Measurements from ENCODE around the gene EXOC3L4. TPM values are rescaled to one million over a fixed set of nuclear protein-coding genes. Genes with fewer than 3 reads are reported as not detected.
"Not testable (repeated sequence)": the region's sequence is repeated elsewhere in the genome, so short reads cannot be mapped to it uniquely, and the experiment has no call there.

Gene EXOC3L4
- not detected for polyA plus RNA-seq (2013, experiment 1 of 2)
- polyA plus RNA-seq (2013, experiment 2 of 2): 0.05 TPM

DNA sequence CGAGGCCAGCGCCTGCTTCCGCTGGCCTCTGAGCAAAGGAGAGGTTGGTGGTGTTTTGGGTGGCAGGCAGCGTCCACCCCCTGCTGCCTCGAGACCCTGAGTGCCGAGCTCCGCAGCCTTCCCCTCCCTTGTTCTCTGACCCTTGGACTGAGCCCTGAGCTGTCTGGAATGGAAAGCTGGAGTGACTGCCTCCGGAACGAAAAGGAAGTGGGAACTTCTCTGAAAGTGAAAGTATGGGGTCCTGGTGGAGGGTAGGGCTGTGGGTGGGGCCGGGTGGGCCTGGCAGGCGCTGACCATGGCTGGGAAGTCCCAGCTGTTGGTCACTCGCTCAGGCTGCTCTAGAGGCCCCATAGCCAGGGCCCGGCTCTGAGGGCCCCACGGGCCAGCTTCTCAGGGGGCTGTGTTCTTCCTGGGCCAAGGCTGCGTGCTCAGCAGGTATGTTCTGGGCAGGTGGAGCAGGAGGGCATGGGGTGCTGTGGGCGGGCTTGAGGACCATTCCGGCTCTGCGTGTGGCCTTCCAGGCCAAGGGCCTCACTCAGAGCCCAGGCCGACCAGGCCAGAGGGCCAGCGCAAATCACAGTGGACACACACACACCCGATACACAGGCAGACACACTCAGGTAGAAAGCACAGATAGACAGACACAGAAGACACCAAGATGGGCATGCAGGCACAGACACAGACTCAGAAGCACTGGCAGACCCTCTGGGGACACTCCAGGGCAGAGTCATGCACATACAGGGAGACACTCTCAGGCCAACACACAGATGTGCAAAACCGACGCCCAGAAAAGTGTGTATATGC lies at the start of gene EXOC3L4:
EXOC3L4 (plus strand) TSS at position 320 of the 804 bp plus-strand sequence. CDS start 5,495 bp downstream, outside the sequence.
- Histone ChIP-seq H4K91ac (ENCODE audit: low read length) (peak within 1 kb of the TSS; percentile 65), H3K18ac (ENCODE audit: low read depth in 1 of 2, low read length in 2 of 2) (peak within 1 kb of the TSS in 1 of 2 experiments; percentile 16), H3K27me3 (ENCODE audit: control insufficient read depth in 1 of 2, insufficient read depth in 1 of 2, low read length in 2 of 2) (peaks cover 3 to 17% of the 10 kb centered on the region in 2 experiments), H3K4me1 (ENCODE audit: control insufficient read depth, insufficient read depth, low read depth, low read length) (peaks cover 18% of the 10 kb centered on the region), H2AFZ (ENCODE audit: low read depth, low read length) (no peak within 1 kb of the TSS), H3K9me3 (ENCODE audit: control insufficient read depth, low read length) (no peaks in the 10 kb centered on the region), H4K8ac (ENCODE audit: low read length) (peak within 1 kb of the TSS; percentile 71), H3K4me2 (ENCODE audit: low read length, poor library complexity, severe bottlenecking) (no peak within 1 kb of the TSS), H3K27ac (ENCODE audit: low read length, poor library complexity, severe bottlenecking) (no peak within 1 kb of the TSS), H3K4me3 (ENCODE audit: insufficient read depth in 1 of 2, low read depth in 1 of 2, low read length in 2 of 2) (peak within 1 kb of the TSS in 1 of 2 experiments; percentile 39), H2AK5ac (ENCODE audit: low read length, severe bottlenecking) (no peak within 1 kb of the TSS), H2BK5ac (ENCODE audit: low read depth, low read length, poor library complexity, severe bottlenecking) (no peak within 1 kb of the TSS), H3K9ac (ENCODE audit: low read length) (peak within 1 kb of the TSS; percentile 59), H3K4ac (ENCODE audit: low read depth in 1 of 2, low read length in 2 of 2) (peak within 1 kb of the TSS in 1 of 2 experiments; percentile 13), H3K36me3 (ENCODE audit: control insufficient read depth in 1 of 2, insufficient read depth in 2 of 2, low read depth in 1 of 2, low read length in 2 of 2) (no peaks in the 10 kb centered on the region), H2BK12ac (ENCODE audit: low read length in 2 of 2) (peak within 1 kb of the TSS in 1 of 2 experiments; percentile 46), H3K14ac (ENCODE audit: low read length in 2 of 2) (peak within 1 kb of the TSS in 1 of 2 experiments; percentile 12), H2BK120ac (ENCODE audit: low read depth, low read length) (no peak within 1 kb of the TSS), H2BK15ac (ENCODE audit: low read depth, poor library complexity, severe bottlenecking) (peak within 1 kb of the TSS; percentile 12), H3K23ac (ENCODE audit: low read length in 2 of 2) (no peak within 1 kb of the TSS), H3K79me1 (replicated peaks; ENCODE audit: low read length, poor library complexity, severe bottlenecking) (no peaks in the 10 kb centered on the region)
- peak; percentile 39 for DNase-seq
- 83% methylated on average over 23 of the region's 23 CpGs for WGBS

DNA sequence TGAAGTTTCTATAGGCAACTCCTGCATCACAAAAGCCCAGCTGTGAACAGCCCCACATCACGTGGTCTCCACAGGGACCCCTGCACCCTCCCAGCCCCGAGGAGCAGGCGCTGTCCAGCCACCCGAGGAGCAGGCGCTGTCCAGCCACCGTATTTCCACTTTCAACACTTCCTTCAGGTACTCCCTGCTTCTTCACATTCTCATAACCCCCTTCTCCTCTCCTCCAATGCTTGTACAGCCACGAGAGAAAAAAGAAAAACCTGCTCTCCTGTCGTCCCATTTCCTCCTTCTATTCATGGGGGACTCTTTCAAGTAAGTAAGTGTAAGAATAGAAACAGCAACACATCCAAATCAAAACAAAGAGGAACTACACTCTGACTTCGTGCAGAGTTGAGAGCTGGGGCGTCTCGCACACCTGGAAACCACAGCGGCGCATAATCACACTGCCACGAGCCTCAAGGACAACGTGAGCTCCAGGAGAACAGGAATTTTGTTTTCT lies 49.1 kb upstream of the EXOC3L4 start:
- Histone ChIP-seq H2BK15ac (ENCODE audit: low read depth, poor library complexity, severe bottlenecking) (no peak overlapping the region), H4K91ac (ENCODE audit: low read length) (no peak overlapping the region), H3K9me3 (ENCODE audit: control insufficient read depth, low read length) (no peaks in the 10 kb centered on the region), H2AFZ (ENCODE audit: low read depth, low read length) (no peak overlapping the region), H3K36me3 (ENCODE audit: control insufficient read depth in 1 of 2, insufficient read depth in 2 of 2, low read depth in 1 of 2, low read length in 2 of 2) (peaks cover 11 to 26% of the 10 kb centered on the region in 2 experiments), H3K18ac (ENCODE audit: low read depth in 1 of 2, low read length in 2 of 2) (no peak overlapping the region), H3K27ac (ENCODE audit: low read length, poor library complexity, severe bottlenecking) (no peak overlapping the region), H2AK5ac (ENCODE audit: low read length, severe bottlenecking) (no peak overlapping the region), H3K27me3 (ENCODE audit: control insufficient read depth in 1 of 2, insufficient read depth in 1 of 2, low read length in 2 of 2) (no peaks in the 10 kb centered on the region), H4K8ac (ENCODE audit: low read length) (no peak overlapping the region), H3K4me2 (ENCODE audit: low read length, poor library complexity, severe bottlenecking) (no peak overlapping the region), H3K9ac (ENCODE audit: low read length) (no peak overlapping the region), H3K14ac (ENCODE audit: low read length in 2 of 2) (no peak overlapping the region), H3K79me1 (replicated peaks; ENCODE audit: low read length, poor library complexity, severe bottlenecking) (peaks cover 2% of the 10 kb centered on the region), H2BK5ac (ENCODE audit: low read depth, low read length, poor library complexity, severe bottlenecking) (no peak overlapping the region), H3K4ac (ENCODE audit: low read depth in 1 of 2, low read length in 2 of 2) (no peak overlapping the region), H3K23ac (ENCODE audit: low read length in 2 of 2) (no peak overlapping the region), H2BK12ac (ENCODE audit: low read length in 2 of 2) (peak overlapping the region in 1 of 2 experiments; percentile 55), H3K4me3 (ENCODE audit: insufficient read depth in 1 of 2, low read depth in 1 of 2, low read length in 2 of 2) (no peak overlapping the region), H2BK120ac (ENCODE audit: low read depth, low read length) (no peak overlapping the region), H3K4me1 (ENCODE audit: control insufficient read depth, insufficient read depth, low read depth, low read length) (peaks cover 4% of the 10 kb centered on the region)
- 88% methylated on average over 14 of the region's 15 CpGs for WGBS
- DNase-seq: no peak

DNA sequence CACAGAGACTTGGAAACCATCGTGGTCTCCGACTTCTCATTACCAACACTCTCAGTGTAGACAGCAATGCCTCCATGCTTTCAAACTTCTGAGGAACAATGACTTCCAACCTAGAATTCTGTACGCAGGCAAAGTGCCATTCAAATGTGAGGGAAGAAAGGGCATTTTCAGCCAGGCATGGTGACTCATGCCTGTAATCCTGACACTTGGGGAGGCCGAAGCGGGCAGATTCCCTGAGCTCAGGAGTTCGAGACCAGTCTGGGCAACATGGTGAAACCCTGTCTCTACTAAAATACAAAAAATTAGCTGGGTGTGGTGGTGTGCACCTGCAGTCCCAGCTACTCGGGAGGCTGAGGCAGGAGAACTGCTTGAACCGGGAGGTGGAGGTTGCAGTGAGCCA lies 47.1 kb upstream of the EXOC3L4 start:
- H2BK120ac ChIP-seq (ENCODE audit: low read depth, low read length); H4K91ac ChIP-seq (ENCODE audit: low read length): not testable (repeated sequence)
- 98% methylated on average over 5 of the region's 8 CpGs for WGBS

DNA sequence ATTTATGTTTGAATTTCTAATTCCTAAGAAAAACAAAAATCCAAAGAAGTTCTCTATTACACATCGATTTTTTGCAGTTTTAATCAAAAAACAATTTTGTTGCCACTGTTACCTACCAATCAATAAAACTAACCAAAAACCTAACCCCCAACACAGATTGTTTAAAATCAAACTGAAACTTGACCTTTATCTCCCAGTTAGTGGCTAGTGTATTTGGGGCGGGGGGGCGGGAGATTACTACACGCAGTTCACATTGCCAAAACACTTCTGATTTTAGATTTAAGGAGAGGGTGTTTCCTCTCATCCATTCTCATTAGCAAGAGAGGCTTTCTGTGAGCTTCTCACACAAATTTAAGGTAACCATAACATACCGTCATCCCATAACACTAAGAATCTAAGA lies 43.6 kb upstream of the EXOC3L4 start:
- Histone ChIP-seq H2AFZ (ENCODE audit: low read depth, low read length) (no peak overlapping the region), H3K27ac (ENCODE audit: low read length, poor library complexity, severe bottlenecking) (no peak overlapping the region)

More for the DNA sequence above, 47.1 kb upstream of the EXOC3L4 start:
- H2AK5ac ChIP-seq (ENCODE audit: low read length, severe bottlenecking); H3K4me3 ChIP-seq (ENCODE audit: insufficient read depth in 1 of 2, low read depth in 1 of 2, low read length in 2 of 2); H3K4me2 ChIP-seq (ENCODE audit: low read length, poor library complexity, severe bottlenecking); H3K4ac ChIP-seq (ENCODE audit: low read depth in 1 of 2, low read length in 2 of 2); H4K8ac ChIP-seq (ENCODE audit: low read length); DNase-seq; H3K27me3 ChIP-seq (ENCODE audit: control insufficient read depth in 1 of 2, insufficient read depth in 1 of 2, low read length in 2 of 2); H3K18ac ChIP-seq (ENCODE audit: low read depth in 1 of 2, low read length in 2 of 2); H2AFZ ChIP-seq (ENCODE audit: low read depth, low read length); H2BK15ac ChIP-seq (ENCODE audit: low read depth, poor library complexity, severe bottlenecking); H2BK12ac ChIP-seq (ENCODE audit: low read length in 2 of 2); H3K9ac ChIP-seq (ENCODE audit: low read length); H3K4me1 ChIP-seq (ENCODE audit: control insufficient read depth, insufficient read depth, low read depth, low read length); H3K27ac ChIP-seq (ENCODE audit: low read length, poor library complexity, severe bottlenecking); H3K14ac ChIP-seq (ENCODE audit: low read length in 2 of 2); H3K79me1 ChIP-seq (replicated peaks; ENCODE audit: low read length, poor library complexity, severe bottlenecking); H3K9me3 ChIP-seq (ENCODE audit: control insufficient read depth, low read length); H2BK5ac ChIP-seq (ENCODE audit: low read depth, low read length, poor library complexity, severe bottlenecking); H3K23ac ChIP-seq (ENCODE audit: low read length in 2 of 2): not testable (repeated sequence)
- peaks cover 6 to 11% of the 10 kb centered on the region in 2 experiments for H3K36me3 ChIP-seq (ENCODE audit: control insufficient read depth in 1 of 2, insufficient read depth in 2 of 2, low read depth in 1 of 2, low read length in 2 of 2)

More for the DNA sequence above, 43.6 kb upstream of the EXOC3L4 start:
- Histone ChIP-seq H3K14ac (ENCODE audit: low read length in 2 of 2) (no peak overlapping the region), H3K23ac (ENCODE audit: low read length in 2 of 2) (no peak overlapping the region), H2BK12ac (ENCODE audit: low read length in 2 of 2) (no peak overlapping the region), H3K4me2 (ENCODE audit: low read length, poor library complexity, severe bottlenecking) (no peak overlapping the region), H3K9me3 (ENCODE audit: control insufficient read depth, low read length) (no peaks in the 10 kb centered on the region), H4K91ac (ENCODE audit: low read length) (no peak overlapping the region), H2BK5ac (ENCODE audit: low read depth, low read length, poor library complexity, severe bottlenecking) (no peak overlapping the region), H3K4me1 (ENCODE audit: control insufficient read depth, insufficient read depth, low read depth, low read length) (peaks cover 10% of the 10 kb centered on the region), H2AK5ac (ENCODE audit: low read length, severe bottlenecking) (no peak overlapping the region), H3K79me1 (replicated peaks; ENCODE audit: low read length, poor library complexity, severe bottlenecking) (no peaks in the 10 kb centered on the region), H3K18ac (ENCODE audit: low read depth in 1 of 2, low read length in 2 of 2) (no peak overlapping the region), H2BK15ac (ENCODE audit: low read depth, poor library complexity, severe bottlenecking) (no peak overlapping the region), H3K4me3 (ENCODE audit: insufficient read depth in 1 of 2, low read depth in 1 of 2, low read length in 2 of 2) (no peak overlapping the region), H3K36me3 (ENCODE audit: control insufficient read depth in 1 of 2, insufficient read depth in 2 of 2, low read depth in 1 of 2, low read length in 2 of 2) (peaks cover 11 to 14% of the 10 kb centered on the region in 2 experiments), H4K8ac (ENCODE audit: low read length) (no peak overlapping the region), H3K4ac (ENCODE audit: low read depth in 1 of 2, low read length in 2 of 2) (no peak overlapping the region), H3K9ac (ENCODE audit: low read length) (no peak overlapping the region), H3K27me3 (ENCODE audit: control insufficient read depth in 1 of 2, insufficient read depth in 1 of 2, low read length in 2 of 2) (no peaks in the 10 kb centered on the region), H2BK120ac (ENCODE audit: low read depth, low read length) (no peak overlapping the region)
- DNase-seq: no peak
- 69% methylated on average over 1 of the region's 5 CpGs for WGBS

All from mesenchymal stem cell (in vitro differentiated cells and primary cell).